ENCODE measurements around the gene C22orf39.

C22orf39 gene

DNA sequence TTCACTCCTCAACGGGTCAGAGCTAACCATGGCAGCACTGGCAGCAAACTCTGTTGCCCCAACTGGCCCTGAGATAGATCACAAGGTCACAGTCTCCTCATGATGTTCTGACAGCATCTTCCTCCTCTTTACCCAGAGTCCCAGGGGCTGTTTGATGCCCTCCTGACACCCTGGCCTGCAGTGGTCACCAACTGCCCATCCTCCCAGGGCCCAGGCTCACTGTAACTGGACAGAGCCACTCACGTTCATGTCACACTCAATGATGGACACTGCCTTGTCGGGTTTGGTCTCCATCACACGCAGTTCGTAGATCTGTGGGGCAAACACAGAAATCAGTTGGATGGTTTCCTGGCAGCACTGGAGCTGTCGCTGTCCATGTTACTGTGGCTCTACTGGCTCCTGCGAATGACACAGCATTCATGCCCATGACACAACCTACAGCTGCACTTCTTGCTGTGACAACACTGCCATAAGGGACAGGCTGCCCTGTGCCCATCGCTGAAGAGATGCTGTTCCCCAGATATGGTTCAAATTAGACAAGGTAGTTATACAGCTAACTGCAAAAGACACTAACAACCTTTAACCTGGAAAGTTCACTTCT is 10.4 kb upstream of the C22orf39 start:
- TF ChIP-seq, protein P1, sequence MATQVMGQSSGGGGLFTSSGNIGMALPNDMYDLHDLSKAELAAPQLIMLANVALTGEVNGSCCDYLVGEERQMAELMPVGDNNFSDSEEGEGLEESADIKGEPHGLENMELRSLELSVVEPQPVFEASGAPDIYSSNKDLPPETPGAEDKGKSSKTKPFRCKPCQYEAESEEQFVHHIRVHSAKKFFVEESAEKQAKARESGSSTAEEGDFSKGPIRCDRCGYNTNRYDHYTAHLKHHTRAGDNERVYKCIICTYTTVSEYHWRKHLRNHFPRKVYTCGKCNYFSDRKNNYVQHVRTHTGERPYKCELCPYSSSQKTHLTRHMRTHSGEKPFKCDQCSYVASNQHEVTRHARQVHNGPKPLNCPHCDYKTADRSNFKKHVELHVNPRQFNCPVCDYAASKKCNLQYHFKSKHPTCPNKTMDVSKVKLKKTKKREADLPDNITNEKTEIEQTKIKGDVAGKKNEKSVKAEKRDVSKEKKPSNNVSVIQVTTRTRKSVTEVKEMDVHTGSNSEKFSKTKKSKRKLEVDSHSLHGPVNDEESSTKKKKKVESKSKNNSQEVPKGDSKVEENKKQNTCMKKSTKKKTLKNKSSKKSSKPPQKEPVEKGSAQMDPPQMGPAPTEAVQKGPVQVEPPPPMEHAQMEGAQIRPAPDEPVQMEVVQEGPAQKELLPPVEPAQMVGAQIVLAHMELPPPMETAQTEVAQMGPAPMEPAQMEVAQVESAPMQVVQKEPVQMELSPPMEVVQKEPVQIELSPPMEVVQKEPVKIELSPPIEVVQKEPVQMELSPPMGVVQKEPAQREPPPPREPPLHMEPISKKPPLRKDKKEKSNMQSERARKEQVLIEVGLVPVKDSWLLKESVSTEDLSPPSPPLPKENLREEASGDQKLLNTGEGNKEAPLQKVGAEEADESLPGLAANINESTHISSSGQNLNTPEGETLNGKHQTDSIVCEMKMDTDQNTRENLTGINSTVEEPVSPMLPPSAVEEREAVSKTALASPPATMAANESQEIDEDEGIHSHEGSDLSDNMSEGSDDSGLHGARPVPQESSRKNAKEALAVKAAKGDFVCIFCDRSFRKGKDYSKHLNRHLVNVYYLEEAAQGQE (IDR thresholded peaks at IDR 0.05; ENCODE audit: low read depth), result no peak
- TF ChIP-seq CEBPB (IDR thresholded peaks at IDR 0.05) (no peak), EGR1 (IDR thresholded peaks at IDR 0.05) (no peak), CREB1 (IDR thresholded peaks at IDR 0.05; ENCODE audit: low read depth) (no peak), YY1 (IDR thresholded peaks at IDR 0.05; ENCODE audit: low read depth) (no peak), FOXM1 (IDR thresholded peaks at IDR 0.05; ENCODE audit: borderline replicate concordance, low read depth) (no peak), TCF12 (IDR thresholded peaks at IDR 0.05; ENCODE audit: low read depth) (no peak), EP300 (IDR thresholded peaks at IDR 0.05; ENCODE audit: borderline replicate concordance) (no peak), TEAD4 (IDR thresholded peaks at IDR 0.05) (no peak), NFIC (IDR thresholded peaks at IDR 0.05) (no peak), ZBTB7A (IDR thresholded peaks at IDR 0.05; ENCODE audit: low read depth) (no peak)
- TF ChIP-seq, protein P2, sequence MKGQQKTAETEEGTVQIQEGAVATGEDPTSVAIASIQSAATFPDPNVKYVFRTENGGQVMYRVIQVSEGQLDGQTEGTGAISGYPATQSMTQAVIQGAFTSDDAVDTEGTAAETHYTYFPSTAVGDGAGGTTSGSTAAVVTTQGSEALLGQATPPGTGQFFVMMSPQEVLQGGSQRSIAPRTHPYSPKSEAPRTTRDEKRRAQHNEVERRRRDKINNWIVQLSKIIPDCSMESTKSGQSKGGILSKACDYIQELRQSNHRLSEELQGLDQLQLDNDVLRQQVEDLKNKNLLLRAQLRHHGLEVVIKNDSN (IDR thresholded peaks at IDR 0.05), result no peak
- TF ChIP-seq, protein P3, sequence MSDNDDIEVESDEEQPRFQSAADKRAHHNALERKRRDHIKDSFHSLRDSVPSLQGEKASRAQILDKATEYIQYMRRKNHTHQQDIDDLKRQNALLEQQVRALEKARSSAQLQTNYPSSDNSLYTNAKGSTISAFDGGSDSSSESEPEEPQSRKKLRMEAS (IDR thresholded peaks at IDR 0.05), result no peak

DNA sequence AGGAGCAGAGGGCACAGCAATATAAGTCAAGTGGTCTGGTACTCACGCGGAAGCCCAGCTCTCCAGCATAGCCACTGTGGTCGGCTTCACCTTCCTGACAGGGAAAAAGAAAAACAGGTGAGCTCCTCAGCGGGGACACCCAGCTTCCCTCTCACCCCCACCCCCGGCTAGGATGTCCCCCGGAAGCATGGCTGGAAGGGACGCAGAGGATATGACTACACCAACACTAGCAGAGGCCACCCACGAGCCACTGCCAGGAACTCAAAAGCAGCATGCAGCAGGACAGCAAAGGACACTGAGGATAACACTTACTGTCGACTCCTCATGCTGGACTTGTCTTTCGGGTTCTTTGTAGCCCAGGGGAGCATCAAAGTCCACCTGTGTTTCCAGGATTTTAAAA is 9.0 kb upstream of the C22orf39 start:
- no peak for TF ChIP-seq NFIC (IDR thresholded peaks at IDR 0.05)
- no peak for TF ChIP-seq TCF12 (IDR thresholded peaks at IDR 0.05; ENCODE audit: low read depth)
- TF ChIP-seq TAF1 (IDR thresholded peaks at IDR 0.05; ENCODE audit: low read depth), result no peak
- TF ChIP-seq TEAD4 (IDR thresholded peaks at IDR 0.05), result no peak
- TF ChIP-seq RAD21 (IDR thresholded peaks at IDR 0.05; ENCODE audit: low read depth), result no peak
- TF ChIP-seq ZBTB7A (IDR thresholded peaks at IDR 0.05; ENCODE audit: low read depth), result no peak

DNA sequence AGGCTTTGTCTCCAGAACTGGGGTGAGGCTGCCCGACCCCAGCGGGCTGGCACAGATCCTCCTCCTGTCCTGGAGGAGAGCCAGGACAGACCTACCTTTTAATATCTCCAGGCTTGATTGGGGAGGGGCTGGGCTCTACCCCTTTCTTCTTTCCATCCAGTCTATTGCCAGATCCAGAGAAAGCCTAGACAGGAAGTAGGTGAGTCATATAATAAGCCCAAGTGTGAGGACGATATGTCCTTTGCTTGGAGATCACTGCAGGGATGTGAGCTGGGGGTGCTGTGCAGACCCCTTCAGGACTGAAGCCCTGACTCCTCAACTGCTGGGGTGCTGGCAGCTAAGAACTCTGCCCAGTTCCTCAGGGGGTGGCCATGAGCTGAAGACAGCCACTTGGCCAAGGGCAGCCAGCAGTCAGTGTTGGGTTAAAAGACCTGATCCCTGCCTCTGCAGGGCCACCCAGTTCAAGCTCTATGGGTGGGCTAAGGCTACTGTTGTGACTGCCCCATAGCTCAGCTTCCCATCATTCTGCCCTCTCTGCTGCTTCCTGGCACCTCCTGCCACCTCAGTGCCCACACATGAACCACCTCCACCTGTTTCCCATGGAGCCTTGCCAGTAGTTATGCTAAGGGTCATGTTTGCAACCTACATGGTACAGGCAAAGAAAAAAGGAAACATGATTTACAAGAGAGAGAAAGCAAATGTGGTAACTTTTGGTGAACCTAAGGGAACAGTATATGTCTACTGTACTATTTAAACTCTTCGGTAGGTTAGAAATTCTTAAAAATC is 8.3 kb upstream of the C22orf39 start:
- TF ChIP-seq RAD21 (IDR thresholded peaks at IDR 0.05; ENCODE audit: low read depth), result no peak
- TF ChIP-seq EP300 (IDR thresholded peaks at IDR 0.05; ENCODE audit: borderline replicate concordance), result no peak
- TF ChIP-seq TAF1 (IDR thresholded peaks at IDR 0.05; ENCODE audit: low read depth), result no peak
- TF ChIP-seq CEBPB (IDR thresholded peaks at IDR 0.05), result no peak
- no peak for TF ChIP-seq CREB1 (IDR thresholded peaks at IDR 0.05; ENCODE audit: low read depth)
- no peak for TF ChIP-seq NFIC (IDR thresholded peaks at IDR 0.05)
- TF ChIP-seq, protein P3 (IDR thresholded peaks at IDR 0.05), result no peak
- no peak for TF ChIP-seq TCF12 (IDR thresholded peaks at IDR 0.05; ENCODE audit: low read depth)
- no peak for TF ChIP-seq FOXM1 (IDR thresholded peaks at IDR 0.05; ENCODE audit: borderline replicate concordance, low read depth)

DNA sequence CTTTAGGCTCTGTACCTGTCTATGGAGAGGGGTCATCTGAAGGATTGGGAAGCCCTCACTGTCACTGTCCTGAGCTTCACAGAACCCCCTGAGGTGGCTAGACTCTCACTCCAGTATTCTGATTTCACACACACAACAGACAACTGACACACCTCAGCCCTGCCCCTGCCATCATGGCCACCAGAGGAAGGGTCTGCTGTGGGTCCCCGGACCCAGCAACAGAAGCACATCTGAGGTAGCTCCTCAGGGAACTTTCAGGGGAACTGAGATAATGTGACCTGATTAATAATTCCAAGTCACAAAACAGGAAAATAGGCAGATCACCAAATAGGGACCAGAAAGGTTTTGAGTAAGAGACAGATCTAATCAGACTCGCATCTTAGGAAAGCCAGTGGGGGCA is 7.5 kb upstream of the C22orf39 start:
- TF ChIP-seq TAF1 (IDR thresholded peaks at IDR 0.05; ENCODE audit: low read depth), result no peak

DNA sequence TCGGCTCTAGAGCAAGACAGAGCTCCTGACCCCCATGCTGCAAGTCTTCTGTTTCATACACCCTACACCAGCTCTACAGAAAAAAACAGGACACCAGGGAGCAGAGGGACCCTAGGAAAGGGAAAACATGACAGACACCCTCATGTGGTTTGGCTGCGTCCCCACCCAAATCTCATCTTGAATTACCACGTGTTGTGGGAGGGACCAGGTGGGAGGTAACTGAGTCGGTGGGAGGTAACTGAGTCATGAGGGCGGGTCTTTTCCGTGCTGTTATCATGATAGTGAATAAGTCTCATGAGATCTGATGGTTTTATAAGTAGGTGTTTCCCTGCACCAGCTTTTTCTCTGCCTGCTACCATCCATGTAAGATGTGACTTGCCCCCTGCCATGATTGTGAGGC is 6.6 kb upstream of the C22orf39 start:
- TF ChIP-seq TCF12 (IDR thresholded peaks at IDR 0.05; ENCODE audit: low read depth) (no peak), NFIC (IDR thresholded peaks at IDR 0.05) (no peak), TEAD4 (IDR thresholded peaks at IDR 0.05) (no peak), ZBTB7A (IDR thresholded peaks at IDR 0.05; ENCODE audit: low read depth) (no peak), EGR1 (IDR thresholded peaks at IDR 0.05) (no peak), RAD21 (IDR thresholded peaks at IDR 0.05; ENCODE audit: low read depth) (no peak), CREB1 (IDR thresholded peaks at IDR 0.05; ENCODE audit: low read depth) (no peak), FOXM1 (IDR thresholded peaks at IDR 0.05; ENCODE audit: borderline replicate concordance, low read depth) (no peak), YY1 (IDR thresholded peaks at IDR 0.05; ENCODE audit: low read depth) (no peak)
- TF ChIP-seq, protein P1 (IDR thresholded peaks at IDR 0.05; ENCODE audit: low read depth), result no peak
- TF ChIP-seq, protein P2 (IDR thresholded peaks at IDR 0.05), result no peak

DNA sequence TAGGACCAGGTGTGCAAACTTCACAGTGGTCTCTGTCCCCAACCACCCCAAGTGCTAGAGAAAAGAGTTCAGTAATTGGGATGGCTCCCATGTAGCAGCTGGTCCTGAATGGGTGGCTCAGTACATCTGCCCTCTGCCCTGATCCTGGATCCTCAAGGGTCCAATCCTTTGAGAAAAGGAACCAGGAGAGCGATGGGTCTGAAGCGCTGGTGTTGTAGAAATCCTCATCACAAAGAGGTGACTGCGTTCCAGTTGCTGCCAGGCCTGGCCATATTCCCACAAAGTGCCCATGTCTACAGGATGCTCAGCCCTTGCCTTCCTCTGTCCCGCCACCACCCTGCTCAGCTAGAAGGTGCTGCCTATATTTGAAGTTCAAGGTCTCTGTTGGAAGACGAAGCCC is 6.2 kb upstream of the C22orf39 start:
- no peak for TF ChIP-seq NFIC (IDR thresholded peaks at IDR 0.05)
- TF ChIP-seq TAF1 (IDR thresholded peaks at IDR 0.05; ENCODE audit: low read depth), result no peak
- TF ChIP-seq EGR1 (IDR thresholded peaks at IDR 0.05), result no peak
- no peak for TF ChIP-seq FOXM1 (IDR thresholded peaks at IDR 0.05; ENCODE audit: borderline replicate concordance, low read depth)
- TF ChIP-seq TEAD4 (IDR thresholded peaks at IDR 0.05), result no peak

All from Ishikawa (cell line).